Osteoblast (primary cell): ENCODE data around the gene TUBD1. TPM values are rescaled to one million over a fixed set of nuclear protein-coding genes. Genes with fewer than 3 reads are reported as not detected.
"Not testable (repeated sequence)": the region's sequence is repeated elsewhere in the genome, so short reads cannot be mapped to it uniquely, and the experiment has no call there.

ENCODE experiments used
- DNase-seq: peaks from one replicate; pipeline ENCODE4 v3.0.0; 2011; ENCODE audit warnings: low spot score, mixed read lengths; ENCODE audit not compliant: insufficient read length; ENCODE audit errors: missing footprints
- H2AFZ ChIP-seq: 2 replicates; pipeline ENCODE4 v1.6.0; 2011; ENCODE audit warnings: mild to moderate bottlenecking, low read length
- H3K27ac ChIP-seq: 2 replicates; pipeline ENCODE4 v1.5.1; 2011; ENCODE audit warnings: mild to moderate bottlenecking, low read depth, low read length, moderate library complexity
- H3K27me3 ChIP-seq: 2 replicates; pipeline ENCODE4 v1.6.0; 2012; ENCODE audit warnings: mild to moderate bottlenecking, control low read depth, inconsistent platforms, low read length, moderate library complexity; ENCODE audit not compliant: insufficient read depth
- H3K36me3 ChIP-seq: 2 replicates; pipeline ENCODE4 v1.5.1; 2011; ENCODE audit warnings: mild to moderate bottlenecking, low read length, control low read depth, moderate library complexity; ENCODE audit not compliant: insufficient read depth
- H3K4me1 ChIP-seq: 2 replicates; pipeline ENCODE4 v1.5.1; 2011; ENCODE audit warnings: mild to moderate bottlenecking, low read length, control low read depth, moderate library complexity; ENCODE audit not compliant: insufficient read depth
- H3K4me2 ChIP-seq: 2 replicates; pipeline ENCODE4 v1.6.0; 2011; ENCODE audit warnings: mild to moderate bottlenecking, low read length; ENCODE audit not compliant: insufficient read depth
- H3K4me3 ChIP-seq: fragments of 200-600 bp; sonication (generic); 3 replicates; pipeline ENCODE4 v1.5.1; 2012; ENCODE audit warnings: mild to moderate bottlenecking, low read length, inconsistent platforms; ENCODE audit not compliant: insufficient read depth
- H3K79me2 ChIP-seq: 2 replicates; pipeline ENCODE4 v1.6.0; 2012; ENCODE audit warnings: mild to moderate bottlenecking, low read length, control low read depth, inconsistent platforms; ENCODE audit not compliant: insufficient read depth
- H3K9me3 ChIP-seq: 2 replicates; pipeline ENCODE4 v1.5.1; 2011; ENCODE audit warnings: low read depth, low read length, control low read depth
- H4K20me1 ChIP-seq: 2 replicates; pipeline ENCODE4 v1.6.0; 2012; ENCODE audit warnings: mild to moderate bottlenecking, low read length, control low read depth; ENCODE audit not compliant: insufficient read depth
- CTCF ChIP-seq: IDR thresholded peaks from 2 replicates; pipeline ENCODE4 v1.5.1; 2011; ENCODE audit warnings: mild to moderate bottlenecking, low read depth, low read length, moderate library complexity; ENCODE audit errors: extremely low read depth
- total RNA-seq: library from RNA; depleted of rRNA; stranded (reverse); fragments of >200 nt; gene quantifications from 2 replicates; pipeline ENCODE4 v1.2.3, GENCODE V29; 2012

Gene TUBD1
- total RNA-seq, 1 donor: 4.0 TPM

- H3K4me2 ChIP-seq: peak overlapping the region; percentile 86
- H3K27me3 ChIP-seq: no peaks in the 10 kb centered on the region
- peak; percentile 70 for DNase-seq
- peaks cover 39% of the 10 kb centered on the region for H3K79me2 ChIP-seq
- peak overlapping the region; percentile 99 for H3K27ac ChIP-seq
- peaks cover 63% of the 10 kb centered on the region for H3K4me1 ChIP-seq
- peak overlapping the region; percentile 61 for H3K4me3 ChIP-seq
- H4K20me1 ChIP-seq: no peaks in the 10 kb centered on the region
- H2AFZ ChIP-seq: no peak overlapping the region
- H3K9me3 ChIP-seq: no peaks in the 10 kb centered on the region
- H3K36me3 ChIP-seq: no peaks in the 10 kb centered on the region
- no peak for TF ChIP-seq CTCF
Measured at GRCh38 chr17:59829217-59830006, 63.3 kb downstream of the TUBD1 start.

GRCh38 chr17:59828819-59829216 is 63.9 kb downstream of the TUBD1 start:
- not testable (repeated sequence) for H3K9me3 ChIP-seq, H2AFZ ChIP-seq, H4K20me1 ChIP-seq, H3K36me3 ChIP-seq, H3K27me3 ChIP-seq, DNase-seq, H3K4me3 ChIP-seq
- Histone ChIP-seq H3K4me1 (peaks cover 63% of the 10 kb centered on the region), H3K4me2 (peak overlapping the region; percentile 86), H3K27ac (peak overlapping the region; percentile 99), H3K79me2 (peaks cover 36% of the 10 kb centered on the region)

GRCh38 chr17:59828478-59828760 is 64.3 kb downstream of the TUBD1 start:
- Histone ChIP-seq H3K27me3 (no peaks in the 10 kb centered on the region), H2AFZ (no peak overlapping the region), H3K27ac (peak overlapping the region; percentile 99), H3K9me3 (no peaks in the 10 kb centered on the region), H3K4me1 (peaks cover 63% of the 10 kb centered on the region), H3K79me2 (peaks cover 36% of the 10 kb centered on the region), H3K36me3 (no peaks in the 10 kb centered on the region), H3K4me3 (no peak overlapping the region), H4K20me1 (no peaks in the 10 kb centered on the region), H3K4me2 (peak overlapping the region; percentile 86)
- no peak for DNase-seq
- no peak for TF ChIP-seq CTCF

- Histone ChIP-seq H3K36me3 (peaks cover 2% of the 10 kb centered on the region), H3K4me3 (no peak overlapping the region), H3K27ac (peak overlapping the region; percentile 99), H3K4me2 (no peak overlapping the region), H3K27me3 (no peaks in the 10 kb centered on the region), H3K9me3 (no peaks in the 10 kb centered on the region), H3K4me1 (peaks cover 63% of the 10 kb centered on the region), H2AFZ (no peak overlapping the region), H4K20me1 (no peaks in the 10 kb centered on the region), H3K79me2 (peaks cover 35% of the 10 kb centered on the region)
- no peak for DNase-seq
- no peak for TF ChIP-seq CTCF
Measured at GRCh38 chr17:59827721-59828477, 64.8 kb downstream of the TUBD1 start.
